Sigmoid colon (tissue), 7 donors: ENCODE measurements around the gene SRP19. TPM values are rescaled to one million over a fixed set of nuclear protein-coding genes. Genes with fewer than 3 reads are reported as not detected.

Experiments
- DNase-seq: peaks from one replicate; pipeline ENCODE4 v3.0.0-alpha.2; 2019
- H3K27ac ChIP-seq, 4 donors: fragments of 200-600 bp; sonication (generic); one replicate each; pipeline ENCODE4 v1.5.1; 2016 to 2019; ENCODE audit warnings: mild to moderate bottlenecking in 1 of 4
- H3K27me3 ChIP-seq, 3 donors: fragments of 200-600 bp; sonication (generic); one replicate each; pipeline ENCODE4 v1.5.1; 2019; ENCODE audit warnings: mild to moderate bottlenecking in 1 of 3
- H3K36me3 ChIP-seq, 4 donors: fragments of 200-600 bp; sonication (generic); one replicate each; pipeline ENCODE4 v1.5.1; 2016 to 2019
- H3K4me1 ChIP-seq, 4 donors: fragments of 200-600 bp; sonication (generic); one replicate each; pipeline ENCODE4 v1.5.1; 2017 to 2019
- H3K4me3 ChIP-seq, 4 donors: fragments of 200-600 bp; sonication (generic); one replicate each; pipeline ENCODE4 v1.5.1; 2017 to 2019; ENCODE audit warnings: mild to moderate bottlenecking in 2 of 4, moderate library complexity in 1 of 4
- H3K9me3 ChIP-seq, 4 donors: fragments of 200-600 bp in 3 of 4; sonication (generic) in 3 of 4; one replicate each; pipeline versions ENCODE4 v1.5.1 to v1.6.1; 2013 to 2019
- CTCF ChIP-seq, 4 experiments: fragments of 450-650 bp in 3 of 4; fragments of 200-600 bp in 1 of 4; IDR thresholded peaks; one replicate each; pipeline ENCODE4 v1.5.1; 2016 to 2019; ENCODE audit warnings: antibody characterized with exemption in 4 of 4, mild to moderate bottlenecking in 3 of 4, moderate library complexity in 2 of 4
- EP300 ChIP-seq, 4 donors: sonication (generic); formaldehyde crosslinking; IDR thresholded peaks; one replicate each; pipeline ENCODE4 v1.6.1; 2017; ENCODE audit warnings: antibody characterized with exemption in 4 of 4
- POLR2A ChIP-seq, 2 donors: fragments of 450-650 bp; IDR thresholded peaks; one replicate each; pipeline ENCODE4 v1.6.1; 2016; ENCODE audit warnings: antibody characterized with exemption in 2 of 2, mild to moderate bottlenecking in 2 of 2, moderate library complexity in 2 of 2
- POLR2AphosphoS5 ChIP-seq, 4 donors: sonication (generic); formaldehyde crosslinking; IDR thresholded peaks; one replicate each; pipeline ENCODE4 v1.6.1; 2017; ENCODE audit warnings: antibody characterized with exemption in 4 of 4
- WGBS, 2 donors: extraction: QIAGEN DNeasy Blood & Tissue Kit; methylation state at CpG; one replicate each; pipeline ENCODE4 v1.1.7; 2013; 5-methylcytosine and 5-hydroxymethylcytosine counted together
- intact Hi-C: fragments of 100-400 bp; cut with DNase I; formaldehyde crosslinking; loops from one replicate; pipeline ENCODE4 v1.15.1; 2023
- polyA plus RNA-seq, 3 donors: library from polyadenylated mRNA; stranded (reverse); fragments of 200-250 nt; gene quantifications; one replicate each; pipeline ENCODE4 v1.2.3, GENCODE V29; 2013
- total RNA-seq, 4 donors: library from RNA; depleted of rRNA; stranded (reverse); fragments of >200 nt; gene quantifications; one replicate each; pipeline ENCODE4 v1.1.0, GENCODE V29; 2016
- donor health status: healthy with polysubstance abuse.
- donor health status: Bipolar disorder and iron deficiency.
- donor health status: healthy.

Gene SRP19
- total and polyA plus RNA-seq, 7 donors: 37.1 to 78.6 (median 57.3) TPM

- no peak for DNase-seq
- H3K4me3 ChIP-seq: peak overlapping the region; percentile 77 to 92 (median 87)
- no peaks in the 10 kb centered on the region for H3K9me3 ChIP-seq
- intact Hi-C loops: loop anchor here (10.0 kb wide), 1 partner anchor 157 kb away; no protein-coding TSS in a partner anchor
- 55 to 60% methylated on average over 9 of the region's 9 CpGs for WGBS, 2 donors
- TF ChIP-seq CTCF (IDR thresholded peaks at IDR 0.05) (no peak), POLR2A (IDR thresholded peaks at IDR 0.05) (no peak), EP300 (IDR thresholded peaks at IDR 0.05) (no peak), POLR2AphosphoS5 (IDR thresholded peaks at IDR 0.05) (no peak)
- H3K36me3 ChIP-seq: peaks cover 0 to 33% (median 11%) of the 10 kb centered on the region in 4 donors
- peaks cover 0 to 33% (median 29%) of the 10 kb centered on the region in 4 donors for H3K4me1 ChIP-seq
- no peaks in the 10 kb centered on the region for H3K27me3 ChIP-seq
- peak overlapping the region; percentile 79 to 92 (median 86) for H3K27ac ChIP-seq
Measured at GRCh38 chr5:112862085-112862484, 998 bp downstream of the SRP19 start.

GRCh38 chr5:112863549-112863948 is 2.5 kb downstream of the SRP19 start:
- TF ChIP-seq POLR2AphosphoS5 (IDR thresholded peaks at IDR 0.05): no peak
- no peak for TF ChIP-seq CTCF (IDR thresholded peaks at IDR 0.05)
- TF ChIP-seq POLR2A (IDR thresholded peaks at IDR 0.05): no peak
- no peak for TF ChIP-seq EP300 (IDR thresholded peaks at IDR 0.05)
- no peak for DNase-seq
- Histone ChIP-seq H3K4me1 (peaks cover 0 to 33% (median 29%) of the 10 kb centered on the region in 4 donors), H3K27ac (no peak overlapping the region), H3K9me3 (no peaks in the 10 kb centered on the region), H3K27me3 (no peaks in the 10 kb centered on the region), H3K4me3 (no peak overlapping the region), H3K36me3 (peaks cover 0 to 48% (median 16%) of the 10 kb centered on the region in 4 donors)
- 90 to 94% methylated on average over 4 of the region's 4 CpGs for WGBS, 2 donors
- intact Hi-C loops: loop anchor here (10.0 kb wide), 1 partner anchor 159 kb away; no protein-coding TSS in a partner anchor

GRCh38 chr5:112865128-112865527 is 4.0 kb downstream of the SRP19 start:
- Histone ChIP-seq H3K27me3 (no peaks in the 10 kb centered on the region), H3K36me3 (peaks cover 0 to 64% (median 19%) of the 10 kb centered on the region in 4 donors), H3K27ac (no peak overlapping the region), H3K4me3 (no peak overlapping the region), H3K4me1 (peaks cover 0 to 32% (median 29%) of the 10 kb centered on the region in 4 donors), H3K9me3 (no peaks in the 10 kb centered on the region)
- intact Hi-C loops: loop anchor here (10.0 kb wide), 1 partner anchor 160 kb away; no protein-coding TSS in a partner anchor
- WGBS, 2 donors: 94 to 95% methylated on average over 3 of the region's 3 CpGs
- TF ChIP-seq EP300 (IDR thresholded peaks at IDR 0.05) (no peak), CTCF (IDR thresholded peaks at IDR 0.05) (no peak), POLR2AphosphoS5 (IDR thresholded peaks at IDR 0.05) (no peak), POLR2A (IDR thresholded peaks at IDR 0.05) (no peak)
- DNase-seq: no peak

GRCh38 chr5:112866739-112867138 is 5.7 kb downstream of the SRP19 start:
- H3K27ac ChIP-seq: no peak overlapping the region
- TF ChIP-seq CTCF (IDR thresholded peaks at IDR 0.05): no peak
- TF ChIP-seq EP300 (IDR thresholded peaks at IDR 0.05): no peak
- no peak for TF ChIP-seq POLR2AphosphoS5 (IDR thresholded peaks at IDR 0.05)
- no peaks in the 10 kb centered on the region for H3K27me3 ChIP-seq
- no peak for DNase-seq
- H3K4me3 ChIP-seq: no peak overlapping the region
- H3K36me3 ChIP-seq: peaks cover 0 to 72% (median 23%) of the 10 kb centered on the region in 4 donors
- WGBS, 2 donors: 93 to 94% methylated on average over 2 of the region's 2 CpGs
- no peaks in the 10 kb centered on the region for H3K9me3 ChIP-seq
- H3K4me1 ChIP-seq: peaks cover 0 to 24% (median 22%) of the 10 kb centered on the region in 4 donors
- intact Hi-C loops: loop anchor here (10.0 kb wide), 1 partner anchor 162 kb away; no protein-coding TSS in a partner anchor
